WTC11 (cell line): ENCODE data around the gene CXCR1. TPM values are rescaled to one million over a fixed set of nuclear protein-coding genes. Genes with fewer than 3 reads are reported as not detected.

Experiments
- ATAC-seq: fragments of 200-7000 bp; cut with Tn5 transposase; 2 replicates; pipeline ENCODE4 v1.10.0; 2021; ENCODE audit warnings: mild to moderate bottlenecking, moderate library complexity
- CTCF ChIA-PET: fragments of 300-600 bp; sonication (Branson Sonifier 250); formaldehyde crosslinking; loops from one replicate; lab custom pipeline; 2021; ENCODE audit warnings: antibody characterized with exemption; lab: Charles Lee
- POLR2A ChIA-PET: fragments of 350-600 bp; sonication (Branson Sonifier 250); formaldehyde crosslinking; loops from one replicate; lab custom pipeline; 2021; ENCODE audit warnings: antibody characterized with exemption; lab: Charles Lee
- DNase-seq: peaks from one replicate; pipeline ENCODE4 v3.0.0; 2021; ENCODE audit warnings: low spot score
- H3K27ac Mint-ChIP-seq: 2 replicates; pipeline ENCODE4 v1.8.0; 2021; ENCODE audit warnings: mixed read lengths
- H3K27me3 Mint-ChIP-seq: 2 replicates; pipeline ENCODE4 v1.8.0; 2021; ENCODE audit warnings: low read depth, mild to moderate bottlenecking, moderate library complexity, mixed read lengths
- H3K36me3 Mint-ChIP-seq: 2 replicates; pipeline ENCODE4 v1.8.0; 2021; ENCODE audit warnings: mixed read lengths
- H3K4me1 Mint-ChIP-seq: 2 replicates; pipeline ENCODE4 v1.8.0; 2022; ENCODE audit warnings: mixed read lengths
- H3K4me3 Mint-ChIP-seq: 2 replicates; pipeline ENCODE4 v1.8.0; 2021; ENCODE audit warnings: mild to moderate bottlenecking, moderate library complexity, mixed read lengths
- H3K9me3 Mint-ChIP-seq: 2 replicates; pipeline ENCODE4 v1.8.0; 2021; ENCODE audit warnings: mixed read lengths
- CBFB ChIP-seq: sonication (generic); formaldehyde crosslinking; IDR thresholded peaks from 2 replicates; pipeline ENCODE4 v1.8.1; 2022; ENCODE audit warnings: mild to moderate bottlenecking, low read depth, missing genetic modification reagents
- ERG ChIP-seq: fragments of 250-450 bp; sonication (Bioruptor Pico); IDR thresholded peaks from 2 replicates; pipeline ENCODE4 v1.8.0; 2021; ENCODE audit warnings: mild to moderate bottlenecking
- FOXJ3 ChIP-seq: sonication (generic); formaldehyde crosslinking; IDR thresholded peaks from 2 replicates; pipeline ENCODE4 v1.9.0; 2021; ENCODE audit warnings: missing genetic modification reagents, mild to moderate bottlenecking, borderline replicate concordance
- GABPB1 ChIP-seq: sonication (generic); formaldehyde crosslinking; IDR thresholded peaks from 2 replicates; pipeline ENCODE4 v1.8.1; 2023; ENCODE audit warnings: mild to moderate bottlenecking, missing genetic modification reagents
- HMGA2 ChIP-seq: fragments of 250-450 bp; sonication (Bioruptor Pico); IDR thresholded peaks from 2 replicates; pipeline ENCODE4 v1.4.0; 2021; ENCODE audit warnings: mild to moderate bottlenecking, moderate library complexity
- HMGXB4 ChIP-seq: sonication (generic); formaldehyde crosslinking; IDR thresholded peaks from 2 replicates; pipeline ENCODE4 v1.8.1; 2023; ENCODE audit warnings: mild to moderate bottlenecking, moderate library complexity, missing genetic modification reagents
- JUN ChIP-seq: sonication (generic); formaldehyde crosslinking; IDR thresholded peaks from 2 replicates; pipeline ENCODE4 v1.8.0; 2023; ENCODE audit warnings: mild to moderate bottlenecking, missing genetic modification reagents
- NR2C2 ChIP-seq: sonication (generic); formaldehyde crosslinking; IDR thresholded peaks from 2 replicates; pipeline ENCODE4 v1.8.0; 2022; ENCODE audit warnings: mild to moderate bottlenecking, missing genetic modification reagents
- OVOL2 ChIP-seq: fragments of 250-450 bp; sonication (Bioruptor Pico); IDR thresholded peaks from 2 replicates; pipeline ENCODE4 v1.9.0; 2021; ENCODE audit warnings: mild to moderate bottlenecking, borderline replicate concordance
- SMAD4 ChIP-seq: sonication (generic); formaldehyde crosslinking; IDR thresholded peaks from 2 replicates; pipeline ENCODE4 v1.8.0; 2022; ENCODE audit warnings: mild to moderate bottlenecking, missing genetic modification reagents
- ZBTB21 ChIP-seq: sonication (generic); formaldehyde crosslinking; IDR thresholded peaks from 2 replicates; pipeline ENCODE4 v1.8.1; 2023; ENCODE audit warnings: mild to moderate bottlenecking, missing genetic modification reagents, borderline replicate concordance
- ZNF138 ChIP-seq: sonication (generic); formaldehyde crosslinking; conservative IDR thresholded peaks from 2 replicates; pipeline ENCODE4 v1.8.1; 2022; ENCODE audit warnings: mild to moderate bottlenecking, moderate library complexity, missing genetic modification reagents
- ZNF232 ChIP-seq: sonication (generic); formaldehyde crosslinking; IDR thresholded peaks from 2 replicates; pipeline ENCODE4 v1.8.0; 2022; ENCODE audit warnings: mild to moderate bottlenecking, missing genetic modification reagents
- ZNF425 ChIP-seq: fragments of 250-450 bp; sonication (Bioruptor Pico); conservative IDR thresholded peaks from 2 replicates; pipeline ENCODE4 v1.9.0; 2021; ENCODE audit warnings: mild to moderate bottlenecking
- total RNA-seq: library from RNA; stranded (reverse); gene quantifications from 3 replicates; pipeline ENCODE4 v1.2.3, GENCODE V29; 2021
- TF ChIP-seq, protein P1 (sequence below): fragments of 250-450 bp; sonication (Bioruptor Pico); IDR thresholded peaks from 2 replicates; pipeline ENCODE4 v1.9.0; 2021; ENCODE audit warnings: mild to moderate bottlenecking
- TF ChIP-seq, protein P2 (sequence below): fragments of 250-450 bp; sonication (Bioruptor Pico); IDR thresholded peaks from 2 replicates; pipeline ENCODE4 v1.9.0; 2021; ENCODE audit warnings: mild to moderate bottlenecking
- TF ChIP-seq, protein P3 (sequence below): sonication (generic); formaldehyde crosslinking; IDR thresholded peaks from 2 replicates; pipeline ENCODE4 v1.8.0; 2022; ENCODE audit warnings: mild to moderate bottlenecking, missing genetic modification reagents

Gene CXCR1
- total RNA-seq, 1 experiment from 2014 or later: not detected

GRCh38 chr2:218155953-218156479, 10.7 kb downstream of the CXCR1 start:
- POLR2A ChIA-PET: no interaction called here

GRCh38 chr2:218152777-218153176, 14.0 kb downstream of the CXCR1 start:
- Mint-ChIP-seq H3K9me3 (no peaks in the 10 kb centered on the region), H3K27me3 (peaks cover 6% of the 10 kb centered on the region), H3K36me3 (no peaks in the 10 kb centered on the region), H3K4me3 (no peak overlapping the region), H3K4me1 (no peaks in the 10 kb centered on the region), H3K27ac (no peak overlapping the region)
- TF ChIP-seq, protein P1, sequence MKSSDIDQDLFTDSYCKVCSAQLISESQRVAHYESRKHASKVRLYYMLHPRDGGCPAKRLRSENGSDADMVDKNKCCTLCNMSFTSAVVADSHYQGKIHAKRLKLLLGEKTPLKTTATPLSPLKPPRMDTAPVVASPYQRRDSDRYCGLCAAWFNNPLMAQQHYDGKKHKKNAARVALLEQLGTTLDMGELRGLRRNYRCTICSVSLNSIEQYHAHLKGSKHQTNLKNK: no peak
- no peak for TF ChIP-seq JUN
- TF ChIP-seq GABPB1: no peak
- no peak for TF ChIP-seq ZNF138 (CRISPR knock-in tag)
- TF ChIP-seq, protein P2, sequence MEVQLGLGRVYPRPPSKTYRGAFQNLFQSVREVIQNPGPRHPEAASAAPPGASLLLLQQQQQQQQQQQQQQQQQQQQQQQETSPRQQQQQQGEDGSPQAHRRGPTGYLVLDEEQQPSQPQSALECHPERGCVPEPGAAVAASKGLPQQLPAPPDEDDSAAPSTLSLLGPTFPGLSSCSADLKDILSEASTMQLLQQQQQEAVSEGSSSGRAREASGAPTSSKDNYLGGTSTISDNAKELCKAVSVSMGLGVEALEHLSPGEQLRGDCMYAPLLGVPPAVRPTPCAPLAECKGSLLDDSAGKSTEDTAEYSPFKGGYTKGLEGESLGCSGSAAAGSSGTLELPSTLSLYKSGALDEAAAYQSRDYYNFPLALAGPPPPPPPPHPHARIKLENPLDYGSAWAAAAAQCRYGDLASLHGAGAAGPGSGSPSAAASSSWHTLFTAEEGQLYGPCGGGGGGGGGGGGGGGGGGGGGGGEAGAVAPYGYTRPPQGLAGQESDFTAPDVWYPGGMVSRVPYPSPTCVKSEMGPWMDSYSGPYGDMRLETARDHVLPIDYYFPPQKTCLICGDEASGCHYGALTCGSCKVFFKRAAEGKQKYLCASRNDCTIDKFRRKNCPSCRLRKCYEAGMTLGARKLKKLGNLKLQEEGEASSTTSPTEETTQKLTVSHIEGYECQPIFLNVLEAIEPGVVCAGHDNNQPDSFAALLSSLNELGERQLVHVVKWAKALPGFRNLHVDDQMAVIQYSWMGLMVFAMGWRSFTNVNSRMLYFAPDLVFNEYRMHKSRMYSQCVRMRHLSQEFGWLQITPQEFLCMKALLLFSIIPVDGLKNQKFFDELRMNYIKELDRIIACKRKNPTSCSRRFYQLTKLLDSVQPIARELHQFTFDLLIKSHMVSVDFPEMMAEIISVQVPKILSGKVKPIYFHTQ (CRISPR knock-in tag): no peak
- TF ChIP-seq ERG: no peak
- TF ChIP-seq OVOL2 (CRISPR knock-in tag): no peak
- TF ChIP-seq CBFB (CRISPR knock-in tag): no peak
- no peak for TF ChIP-seq NR2C2 (CRISPR knock-in tag)
- TF ChIP-seq, protein P3, sequence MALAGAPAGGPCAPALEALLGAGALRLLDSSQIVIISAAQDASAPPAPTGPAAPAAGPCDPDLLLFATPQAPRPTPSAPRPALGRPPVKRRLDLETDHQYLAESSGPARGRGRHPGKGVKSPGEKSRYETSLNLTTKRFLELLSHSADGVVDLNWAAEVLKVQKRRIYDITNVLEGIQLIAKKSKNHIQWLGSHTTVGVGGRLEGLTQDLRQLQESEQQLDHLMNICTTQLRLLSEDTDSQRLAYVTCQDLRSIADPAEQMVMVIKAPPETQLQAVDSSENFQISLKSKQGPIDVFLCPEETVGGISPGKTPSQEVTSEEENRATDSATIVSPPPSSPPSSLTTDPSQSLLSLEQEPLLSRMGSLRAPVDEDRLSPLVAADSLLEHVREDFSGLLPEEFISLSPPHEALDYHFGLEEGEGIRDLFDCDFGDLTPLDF (CRISPR knock-in tag): no peak
- TF ChIP-seq HMGXB4 (CRISPR knock-in tag): no peak
- TF ChIP-seq ZNF232 (CRISPR knock-in tag): no peak
- TF ChIP-seq ZBTB21 (CRISPR knock-in tag): no peak
- TF ChIP-seq HMGA2 (CRISPR knock-in tag): no peak
- no peak for TF ChIP-seq SMAD4 (CRISPR knock-in tag)
- TF ChIP-seq ZNF425 (CRISPR knock-in tag): no peak
- CTCF ChIA-PET: interaction anchor here (1.1 to 1.2 kb wide), 2 partner anchors 14 to 105 kb away, joined by 4 read pairs; partner anchors contain the start of gene CXCR1
- POLR2A ChIA-PET: no interaction called here
- no peak for DNase-seq
- no peak for ATAC-seq

More at GRCh38 chr2:218155953-218156479, 10.7 kb downstream of the CXCR1 start:
- Mint-ChIP-seq H3K4me1 (no peaks in the 10 kb centered on the region), H3K36me3 (no peaks in the 10 kb centered on the region), H3K4me3 (no peak overlapping the region), H3K27me3 (no peaks in the 10 kb centered on the region; the same call in none of the 2 replicates), H3K9me3 (no peaks in the 10 kb centered on the region), H3K27ac (no peak overlapping the region)
- ATAC-seq (no peak), DNase-seq (no peak)
- CTCF ChIA-PET: no interaction called here
- TF ChIP-seq FOXJ3: no peak
